Body of pancreas (tissue), 4 donors: ENCODE results near the gene STARD3. TPM values are rescaled to one million over a fixed set of nuclear protein-coding genes. Genes with fewer than 3 reads are reported as not detected.

Experiments used
- ATAC-seq: fragments of 150-250 bp; one replicate; pipeline ENCODE4 v1.9.1; 2016
- DNase-seq, 4 donors: peaks; one replicate each; pipeline ENCODE4 v3.0.0-alpha.2; 2019
- H3K27ac ChIP-seq, 4 donors: fragments of 200-600 bp; sonication (generic); 1 replicate in 3 of 4; 2 replicates in 1 of 4; pipeline versions ENCODE4 v1.5.1 to v1.6.1; 2016 to 2019; ENCODE audit warnings: mild to moderate bottlenecking in 1 of 4, mixed read lengths in 1 of 4, moderate library complexity in 1 of 4
- H3K27me3 ChIP-seq, 2 donors: fragments of 200-600 bp; sonication (generic); one replicate each; pipeline ENCODE4 v1.6.0; 2016; ENCODE audit warnings: mild to moderate bottlenecking in 1 of 2
- H3K36me3 ChIP-seq, 2 donors: fragments of 200-600 bp; sonication (generic); replicated peaks in 1 of 2; 2 replicates each; pipeline ENCODE4 v1.5.1; 2016; ENCODE audit warnings: low read depth in 2 of 2; ENCODE audit not compliant: insufficient read depth in 1 of 2
- H3K4me1 ChIP-seq: fragments of 200-600 bp; sonication (generic); one replicate; pipeline ENCODE4 v1.6.0; 2016
- H3K4me3 ChIP-seq, 2 donors: fragments of 200-600 bp; sonication (generic); 1 replicate in 1 of 2; 2 replicates in 1 of 2; pipeline ENCODE4 v1.5.1; 2016 to 2019
- H3K9me3 ChIP-seq, 3 donors: fragments of 200-600 bp; sonication (generic); 1 replicate in 2 of 3; 2 replicates in 1 of 3; pipeline ENCODE4 v1.5.1; 2016
- POLR2A ChIP-seq, 3 donors: fragments of 450-650 bp; IDR thresholded peaks; one replicate each; pipeline ENCODE4 v1.6.1; 2016; ENCODE audit warnings: antibody characterized with exemption in 3 of 3, mild to moderate bottlenecking in 2 of 3
- WGBS, 2 donors: methylation state at CpG; one replicate each; pipeline ENCODE4 v1.1.5; 2017; 5-methylcytosine and 5-hydroxymethylcytosine counted together
- intact Hi-C: fragments of 100-400 bp; cut with DNase I; formaldehyde crosslinking; loops from one replicate; pipeline ENCODE4 v1.15.1; 2023
- total RNA-seq, 2 donors: library from RNA; depleted of rRNA; stranded (reverse); fragments of >200 nt; gene quantifications; one replicate each; pipeline ENCODE4 v1.1.0, GENCODE V29; 2016
- TF ChIP-seq, protein P1 (sequence below), 7 experiments: fragments of 450-650 bp in 4 of 7; fragments of 200-600 bp in 3 of 7; sonication (generic) in 3 of 7; IDR thresholded peaks; one replicate each; pipeline ENCODE4 v1.5.1; 2016 to 2019; ENCODE audit warnings: antibody characterized with exemption in 7 of 7

Gene STARD3
- total RNA-seq, 2 donors from 2014 or later = 30.1 to 63.9 TPM

DNA sequence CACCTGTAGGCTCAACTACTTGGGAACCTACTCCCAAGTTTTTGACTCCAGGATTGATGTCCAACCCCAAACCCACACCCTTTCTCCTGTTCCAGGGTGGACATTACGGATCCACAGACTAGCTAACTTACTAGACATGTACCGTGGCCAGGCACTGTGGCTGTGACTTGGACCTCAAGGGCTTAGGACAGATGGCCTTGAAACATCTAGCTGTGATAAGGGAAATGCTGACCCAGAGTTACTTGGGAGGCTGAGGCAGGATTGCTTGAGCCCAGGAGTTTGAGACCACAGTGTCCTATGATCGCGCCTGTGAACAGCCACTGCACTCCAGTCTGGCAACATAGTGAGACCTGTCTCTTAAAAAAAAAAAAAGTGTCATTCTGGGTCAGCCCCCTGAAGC is 4.2 kb downstream of the STARD3 start:
- intact Hi-C loops = no loop called here
- no peak for TF ChIP-seq POLR2A (IDR thresholded peaks at IDR 0.05)
- TF ChIP-seq, protein P1, sequence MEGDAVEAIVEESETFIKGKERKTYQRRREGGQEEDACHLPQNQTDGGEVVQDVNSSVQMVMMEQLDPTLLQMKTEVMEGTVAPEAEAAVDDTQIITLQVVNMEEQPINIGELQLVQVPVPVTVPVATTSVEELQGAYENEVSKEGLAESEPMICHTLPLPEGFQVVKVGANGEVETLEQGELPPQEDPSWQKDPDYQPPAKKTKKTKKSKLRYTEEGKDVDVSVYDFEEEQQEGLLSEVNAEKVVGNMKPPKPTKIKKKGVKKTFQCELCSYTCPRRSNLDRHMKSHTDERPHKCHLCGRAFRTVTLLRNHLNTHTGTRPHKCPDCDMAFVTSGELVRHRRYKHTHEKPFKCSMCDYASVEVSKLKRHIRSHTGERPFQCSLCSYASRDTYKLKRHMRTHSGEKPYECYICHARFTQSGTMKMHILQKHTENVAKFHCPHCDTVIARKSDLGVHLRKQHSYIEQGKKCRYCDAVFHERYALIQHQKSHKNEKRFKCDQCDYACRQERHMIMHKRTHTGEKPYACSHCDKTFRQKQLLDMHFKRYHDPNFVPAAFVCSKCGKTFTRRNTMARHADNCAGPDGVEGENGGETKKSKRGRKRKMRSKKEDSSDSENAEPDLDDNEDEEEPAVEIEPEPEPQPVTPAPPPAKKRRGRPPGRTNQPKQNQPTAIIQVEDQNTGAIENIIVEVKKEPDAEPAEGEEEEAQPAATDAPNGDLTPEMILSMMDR (IDR thresholded peaks at IDR 0.05) = no peak
- H3K27ac ChIP-seq = no peak overlapping the region
- no peaks in the 10 kb centered on the region for H3K9me3 ChIP-seq
- H3K4me3 ChIP-seq = no peak overlapping the region
- DNase-seq (no peak), ATAC-seq (no peak)
- H3K27me3 ChIP-seq = no peaks in the 10 kb centered on the region
- 66 to 79% methylated on average over 4 of the region's 4 CpGs for WGBS, 2 donors
- peaks cover 56% of the 10 kb centered on the region for H3K4me1 ChIP-seq
- no peaks in the 10 kb centered on the region for H3K36me3 ChIP-seq

DNA sequence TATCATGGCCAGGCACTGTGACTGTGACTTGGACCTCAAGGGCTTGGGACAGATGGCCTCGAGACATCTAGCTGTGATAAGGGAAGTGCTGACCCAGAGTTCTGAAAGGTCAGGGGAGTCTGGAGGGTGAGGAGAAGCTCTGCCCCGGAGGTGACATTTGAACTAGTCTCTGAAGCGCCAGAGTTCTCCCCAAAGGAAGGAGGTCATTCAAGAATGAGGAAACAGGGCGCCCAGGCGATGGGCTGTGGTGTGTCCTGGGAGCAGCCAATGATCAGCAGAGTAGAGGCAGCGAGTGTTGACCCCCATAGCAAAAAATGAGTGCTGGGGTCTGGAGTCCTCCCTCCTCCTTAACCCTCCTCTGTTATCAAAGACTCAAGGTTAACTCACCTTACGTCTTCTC is 4.9 kb downstream of the STARD3 start:
- Histone ChIP-seq H3K36me3 (no peaks in the 10 kb centered on the region), H3K27me3 (no peaks in the 10 kb centered on the region), H3K27ac (no peak overlapping the region), H3K9me3 (no peaks in the 10 kb centered on the region), H3K4me3 (no peak overlapping the region), H3K4me1 (peaks cover 49% of the 10 kb centered on the region)
- intact Hi-C loops = no loop called here
- ATAC-seq (no peak), DNase-seq (no peak)
- 56 to 72% methylated on average over 6 to 7 of the region's 7 CpGs for WGBS, 2 donors
- no peak for TF ChIP-seq POLR2A (IDR thresholded peaks at IDR 0.05)
- TF ChIP-seq, protein P1 (IDR thresholded peaks at IDR 0.05) = no peak

DNA sequence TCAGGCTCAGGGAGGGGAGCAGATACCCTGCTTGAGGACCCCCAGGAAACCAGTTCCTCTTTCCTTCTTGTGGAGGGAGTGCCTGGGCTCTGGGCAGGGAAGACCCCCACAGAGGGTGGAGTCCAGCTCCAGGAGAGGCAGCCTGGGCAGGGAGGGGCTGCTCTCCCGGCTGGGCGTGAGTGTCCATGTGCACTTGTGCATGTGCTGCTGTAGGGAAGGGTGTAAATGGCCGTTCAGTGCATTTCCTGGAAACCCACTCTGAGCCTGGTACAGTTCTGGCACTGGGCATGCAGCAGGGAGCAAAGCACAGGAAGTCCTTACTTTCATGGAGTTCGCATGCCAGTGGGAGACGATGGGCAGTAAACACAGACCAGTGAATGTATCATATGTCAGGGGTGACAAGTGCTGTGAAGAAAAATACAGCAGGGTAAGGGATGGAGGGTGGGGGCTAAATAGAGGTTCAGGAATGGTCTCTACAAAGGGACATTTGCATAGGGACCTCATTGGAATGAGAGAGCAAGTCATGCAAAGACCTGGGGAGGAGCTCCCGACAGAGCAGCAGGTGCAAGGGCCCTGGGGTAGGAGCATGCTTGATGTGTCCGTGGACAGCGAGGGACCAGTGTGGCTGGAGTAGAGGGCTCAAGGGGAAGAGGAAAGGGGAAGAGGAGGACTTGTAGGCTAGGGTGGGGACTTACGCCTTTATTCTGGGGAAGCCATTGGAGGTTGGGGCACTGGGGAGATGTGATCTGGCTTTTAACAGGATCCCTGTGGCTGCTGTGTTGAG is 5.5 kb downstream of the STARD3 start:
- no peaks in the 10 kb centered on the region for H3K9me3 ChIP-seq
- peaks cover 47% of the 10 kb centered on the region for H3K4me1 ChIP-seq
- ATAC-seq (no peak), DNase-seq (no peak)
- 80 to 85% methylated on average over 9 of the region's 9 CpGs for WGBS, 2 donors
- H3K27ac ChIP-seq = no peak overlapping the region
- no peaks in the 10 kb centered on the region for H3K27me3 ChIP-seq
- H3K4me3 ChIP-seq = no peak overlapping the region
- intact Hi-C loops = no loop called here
- TF ChIP-seq, protein P1 (IDR thresholded peaks at IDR 0.05) = no peak
- no peak for TF ChIP-seq POLR2A (IDR thresholded peaks at IDR 0.05)
- H3K36me3 ChIP-seq = no peaks in the 10 kb centered on the region

DNA sequence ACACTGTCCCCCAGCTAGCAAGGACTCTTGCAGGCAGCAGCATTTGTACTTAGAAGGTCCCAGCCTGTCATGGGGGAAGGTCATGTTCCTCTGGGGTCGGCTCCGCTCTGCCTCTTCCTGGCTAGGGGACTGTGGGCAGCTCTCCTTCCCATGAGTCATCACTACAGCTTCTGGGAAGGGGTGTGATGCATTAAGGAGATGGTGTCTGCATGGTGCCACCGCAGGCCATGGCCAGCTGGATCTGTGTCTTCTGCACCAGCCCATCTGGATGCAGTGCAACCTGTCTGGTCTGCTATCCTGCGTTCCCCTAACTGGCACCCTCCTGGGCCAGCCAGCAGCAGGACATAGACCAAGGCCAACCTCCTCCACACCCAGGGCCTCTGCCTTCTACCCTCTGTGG is 6.3 kb downstream of the STARD3 start:
- no peak for DNase-seq
- peaks cover 39% of the 10 kb centered on the region for H3K4me1 ChIP-seq

More for the DNA sequence above, 6.3 kb downstream of the STARD3 start:
- Histone ChIP-seq H3K36me3 (no peaks in the 10 kb centered on the region), H3K9me3 (no peaks in the 10 kb centered on the region), H3K27me3 (no peaks in the 10 kb centered on the region), H3K4me3 (no peak overlapping the region), H3K27ac (no peak overlapping the region)
- WGBS, 2 donors = 74% methylated on average over 4 of the region's 4 CpGs; no CpG with 5 or more reads in 1 of the 2 donors
- intact Hi-C loops = no loop called here
- no peak for TF ChIP-seq POLR2A (IDR thresholded peaks at IDR 0.05)
- TF ChIP-seq, protein P1 (IDR thresholded peaks at IDR 0.05) = no peak
- ATAC-seq = no peak
